ENCODE measurements around the gene OR2AG1. TPM values are rescaled to one million over a fixed set of nuclear protein-coding genes. Genes with fewer than 3 reads are reported as not detected.

The OR2AG1 gene
- total RNA-seq, 1 donor from 2014 or later, result not detected

DNA sequence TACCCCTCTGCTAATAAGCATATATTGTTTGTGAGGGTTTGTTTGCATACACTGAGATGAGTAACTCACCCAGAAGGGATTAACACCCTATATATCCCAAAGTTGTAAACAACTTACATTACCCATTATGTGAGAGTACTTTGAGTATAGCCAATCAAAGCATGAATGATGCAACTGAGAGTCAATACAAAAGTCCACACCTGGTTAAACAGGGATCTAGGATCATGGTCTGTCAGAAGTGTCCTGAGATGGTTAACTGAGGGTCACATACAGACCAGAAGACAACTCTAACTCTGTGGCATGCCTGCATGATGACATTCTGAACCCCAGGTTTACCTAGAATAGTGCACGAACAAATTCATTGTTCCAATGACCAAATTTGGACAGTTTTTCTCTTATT is 45.3 kb downstream of the OR2AG1 start:
- H3K4me3 Mint-ChIP-seq (ENCODE audit: unreplicated experiment), result no peak overlapping the region
- H3K4me1 Mint-ChIP-seq (ENCODE audit: unreplicated experiment), result no peaks in the 10 kb centered on the region
- DNase-seq (ENCODE audit: extremely low spot score, unreplicated experiment), result no peak
- H3K9me3 Mint-ChIP-seq (ENCODE audit: unreplicated experiment), result no peaks in the 10 kb centered on the region
- no peaks in the 10 kb centered on the region for H3K36me3 Mint-ChIP-seq (ENCODE audit: unreplicated experiment)
- TF ChIP-seq, protein P1, sequence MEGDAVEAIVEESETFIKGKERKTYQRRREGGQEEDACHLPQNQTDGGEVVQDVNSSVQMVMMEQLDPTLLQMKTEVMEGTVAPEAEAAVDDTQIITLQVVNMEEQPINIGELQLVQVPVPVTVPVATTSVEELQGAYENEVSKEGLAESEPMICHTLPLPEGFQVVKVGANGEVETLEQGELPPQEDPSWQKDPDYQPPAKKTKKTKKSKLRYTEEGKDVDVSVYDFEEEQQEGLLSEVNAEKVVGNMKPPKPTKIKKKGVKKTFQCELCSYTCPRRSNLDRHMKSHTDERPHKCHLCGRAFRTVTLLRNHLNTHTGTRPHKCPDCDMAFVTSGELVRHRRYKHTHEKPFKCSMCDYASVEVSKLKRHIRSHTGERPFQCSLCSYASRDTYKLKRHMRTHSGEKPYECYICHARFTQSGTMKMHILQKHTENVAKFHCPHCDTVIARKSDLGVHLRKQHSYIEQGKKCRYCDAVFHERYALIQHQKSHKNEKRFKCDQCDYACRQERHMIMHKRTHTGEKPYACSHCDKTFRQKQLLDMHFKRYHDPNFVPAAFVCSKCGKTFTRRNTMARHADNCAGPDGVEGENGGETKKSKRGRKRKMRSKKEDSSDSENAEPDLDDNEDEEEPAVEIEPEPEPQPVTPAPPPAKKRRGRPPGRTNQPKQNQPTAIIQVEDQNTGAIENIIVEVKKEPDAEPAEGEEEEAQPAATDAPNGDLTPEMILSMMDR (IDR thresholded peaks at IDR 0.05), result no peak
- no peak overlapping the region for H3K27ac Mint-ChIP-seq (ENCODE audit: unreplicated experiment)
- peaks cover 4% of the 10 kb centered on the region for H3K27me3 Mint-ChIP-seq (ENCODE audit: unreplicated experiment)

DNA sequence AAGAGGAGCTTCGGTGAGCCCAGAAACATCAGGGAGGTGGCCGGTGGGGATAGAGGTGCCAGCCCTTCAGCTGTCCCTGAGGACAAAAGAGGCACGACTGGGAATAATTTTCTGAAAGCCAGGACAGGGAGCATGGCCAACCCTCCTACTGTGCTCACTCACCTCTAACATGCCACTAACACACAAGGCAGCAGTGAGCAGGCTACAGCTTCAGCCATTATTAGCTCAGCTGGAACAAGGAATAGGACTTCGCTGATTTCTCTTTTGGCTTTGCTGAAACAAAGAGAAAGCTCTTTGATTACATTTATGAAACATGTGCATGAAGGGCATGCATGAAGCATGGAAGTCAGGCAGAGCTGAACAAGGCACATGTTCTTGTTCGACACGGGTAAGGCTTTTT is 50.5 kb downstream of the OR2AG1 start:
- Mint-ChIP-seq H3K27me3 (ENCODE audit: unreplicated experiment) (peaks cover 4% of the 10 kb centered on the region), H3K4me3 (ENCODE audit: unreplicated experiment) (no peak overlapping the region), H3K27ac (ENCODE audit: unreplicated experiment) (no peak overlapping the region), H3K4me1 (ENCODE audit: unreplicated experiment) (no peaks in the 10 kb centered on the region), H3K9me3 (ENCODE audit: unreplicated experiment) (no peaks in the 10 kb centered on the region), H3K36me3 (ENCODE audit: unreplicated experiment) (no peaks in the 10 kb centered on the region)
- DNase-seq (ENCODE audit: extremely low spot score, unreplicated experiment), result no peak
- TF ChIP-seq, protein P1 (IDR thresholded peaks at IDR 0.05), result no peak

DNA sequence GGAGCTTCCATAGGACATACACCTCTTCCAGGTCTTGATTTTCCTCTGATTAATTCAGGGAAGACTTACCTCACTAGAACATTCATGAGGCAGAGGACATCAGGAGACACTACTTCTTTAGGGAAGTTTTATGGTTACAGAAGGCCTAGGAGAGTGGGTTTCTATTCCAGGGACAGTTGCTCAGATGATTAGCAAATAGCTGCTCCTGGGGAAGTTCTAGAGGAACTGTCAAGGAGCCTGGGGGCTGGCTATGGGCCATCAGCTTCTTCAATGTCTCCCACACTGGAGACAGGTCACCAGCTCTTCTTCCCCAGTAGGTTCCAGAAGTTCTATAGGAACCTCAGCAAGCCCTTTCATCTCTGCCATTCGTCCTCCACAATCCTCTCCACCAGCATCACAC is 51.2 kb downstream of the OR2AG1 start:
- H3K9me3 Mint-ChIP-seq (ENCODE audit: unreplicated experiment), result no peaks in the 10 kb centered on the region
- peaks cover 4% of the 10 kb centered on the region for H3K27me3 Mint-ChIP-seq (ENCODE audit: unreplicated experiment)
- no peak overlapping the region for H3K27ac Mint-ChIP-seq (ENCODE audit: unreplicated experiment)
- TF ChIP-seq, protein P1 (IDR thresholded peaks at IDR 0.05), result no peak
- H3K4me1 Mint-ChIP-seq (ENCODE audit: unreplicated experiment), result no peaks in the 10 kb centered on the region
- H3K4me3 Mint-ChIP-seq (ENCODE audit: unreplicated experiment), result no peak overlapping the region
- DNase-seq (ENCODE audit: extremely low spot score, unreplicated experiment), result no peak
- no peaks in the 10 kb centered on the region for H3K36me3 Mint-ChIP-seq (ENCODE audit: unreplicated experiment)

Other genes starting within 250 kb of the OR2AG1 start
- gene RRP8, start 179.4 kb upstream of the OR2AG1 start, total RNA-seq, result 15.3 and 17.8 TPM in 2 replicates
- gene ILK, start 179.2 kb upstream of the OR2AG1 start, total RNA-seq, result 192 and 209 TPM in 2 replicates
- 93.4 and 100 TPM in 2 replicates for gene TAF10, start 170.8 kb upstream of the OR2AG1 start, total RNA-seq
- gene TPP1, start 163.6 kb upstream of the OR2AG1 start, total RNA-seq, result 157 and 171 TPM in 2 replicates
- gene DCHS1, start 127.2 kb upstream of the OR2AG1 start, total RNA-seq, result 63.0 and 63.3 TPM in 2 replicates
- 47.8 and 49.8 TPM in 2 replicates for gene MRPL17, start 99.7 kb upstream of the OR2AG1 start, total RNA-seq
- 0.08 TPM in 1 of 2 replicates, not detected in the other for gene OR2AG2, start 11.0 kb upstream of the OR2AG1 start, total RNA-seq
- gene OR6A2, start 16.7 kb downstream of the OR2AG1 start, total RNA-seq, result 0.08 TPM in 1 of 2 replicates, not detected in the other
- not detected in 2 replicates for gene OR10A5, start 62.7 kb downstream of the OR2AG1 start, total RNA-seq
- gene OR10A2, start 80.0 kb downstream of the OR2AG1 start, total RNA-seq, result not detected in 2 replicates
- gene OR10A4, start 93.6 kb downstream of the OR2AG1 start, total RNA-seq, result not detected in 2 replicates
- gene OR2D2, start 109.5 kb downstream of the OR2AG1 start, total RNA-seq, result 0.34 TPM in 1 of 2 replicates, not detected in the other
- not detected in 2 replicates for gene OR2D3, start 138.0 kb downstream of the OR2AG1 start, total RNA-seq
- 1.8 and 2.7 TPM in 2 replicates for gene ZNF215, start 143.4 kb downstream of the OR2AG1 start, total RNA-seq
- 2.3 and 2.6 TPM in 2 replicates for gene ZNF214, start 237.3 kb downstream of the OR2AG1 start, total RNA-seq
- not detected in 2 replicates for gene NLRP14, start 237.5 kb downstream of the OR2AG1 start, total RNA-seq